KG1 (cell line): Measurements from ENCODE around the gene SLC5A12.
A peak's percentile ranks its signal among the peaks of the same experiment; 100 is the strongest.

ENCODE experiments used
- DNase-seq: peaks from one replicate; lab custom pipeline; 2025; lab: John Stamatoyannopoulos, UW

The SLC5A12 gene, protein sequence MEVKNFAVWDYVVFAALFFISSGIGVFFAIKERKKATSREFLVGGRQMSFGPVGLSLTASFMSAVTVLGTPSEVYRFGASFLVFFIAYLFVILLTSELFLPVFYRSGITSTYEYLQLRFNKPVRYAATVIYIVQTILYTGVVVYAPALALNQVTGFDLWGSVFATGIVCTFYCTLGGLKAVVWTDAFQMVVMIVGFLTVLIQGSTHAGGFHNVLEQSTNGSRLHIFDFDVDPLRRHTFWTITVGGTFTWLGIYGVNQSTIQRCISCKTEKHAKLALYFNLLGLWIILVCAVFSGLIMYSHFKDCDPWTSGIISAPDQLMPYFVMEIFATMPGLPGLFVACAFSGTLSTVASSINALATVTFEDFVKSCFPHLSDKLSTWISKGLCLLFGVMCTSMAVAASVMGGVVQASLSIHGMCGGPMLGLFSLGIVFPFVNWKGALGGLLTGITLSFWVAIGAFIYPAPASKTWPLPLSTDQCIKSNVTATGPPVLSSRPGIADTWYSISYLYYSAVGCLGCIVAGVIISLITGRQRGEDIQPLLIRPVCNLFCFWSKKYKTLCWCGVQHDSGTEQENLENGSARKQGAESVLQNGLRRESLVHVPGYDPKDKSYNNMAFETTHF

GRCh38 chr11:26721948-26722475 is at the start of gene SLC5A12:
SLC5A12 (minus strand) TSS chr11:26722060; CDS start chr11:26721714, 346 bp downstream.
- DNase-seq, result no peak

- DNase-seq, result no peak
Observed at GRCh38 chr11:26769027-26769426, 47.2 kb upstream of the SLC5A12 start.

- no peak for DNase-seq
Observed at GRCh38 chr11:26767060-26767459, 45.2 kb upstream of the SLC5A12 start.

DNA sequence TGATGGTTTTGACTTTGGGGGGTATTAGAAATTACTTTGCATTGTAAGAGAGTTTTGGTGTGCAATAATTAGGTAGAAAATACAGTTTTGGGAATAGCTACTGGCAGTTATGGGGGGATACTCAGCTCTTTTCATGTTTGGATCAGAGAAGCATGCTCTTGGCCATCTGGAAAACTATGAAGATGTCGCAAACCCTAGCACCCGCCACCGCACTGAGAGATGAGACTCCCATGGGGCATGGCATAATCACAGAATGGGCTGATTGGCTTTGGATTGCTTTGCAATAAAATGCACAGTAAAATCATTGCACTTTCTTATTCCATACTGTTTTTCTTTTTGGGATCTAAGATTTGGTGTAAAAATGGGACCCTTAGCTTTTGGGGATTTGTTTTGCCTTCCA is 43.5 kb upstream of the SLC5A12 start:
- no peak for DNase-seq

- DNase-seq, result no peak
Observed at GRCh38 chr11:26764825-26765224, 43.0 kb upstream of the SLC5A12 start.

- DNase-seq, result no peak
Observed at GRCh38 chr11:26764315-26764714, 42.5 kb upstream of the SLC5A12 start.

GRCh38 chr11:26762089-26762488 is 40.2 kb upstream of the SLC5A12 start:
- DNase-seq, result no peak

- no peak for DNase-seq
Observed at GRCh38 chr11:26761361-26761809, 39.5 kb upstream of the SLC5A12 start.

- DNase-seq, result no peak
Observed at GRCh38 chr11:26757995-26758394, 36.1 kb upstream of the SLC5A12 start.

- no peak for DNase-seq
Observed at GRCh38 chr11:26755762-26756161, 33.9 kb upstream of the SLC5A12 start.

GRCh38 chr11:26753723-26754504 is 32.1 kb upstream of the SLC5A12 start:
- DNase-seq, result peak; percentile 2

- no peak for DNase-seq
Observed at GRCh38 chr11:26749927-26750326, 28.1 kb upstream of the SLC5A12 start.

GRCh38 chr11:26743622-26744021 is 21.8 kb upstream of the SLC5A12 start:
- DNase-seq, result no peak

DNA sequence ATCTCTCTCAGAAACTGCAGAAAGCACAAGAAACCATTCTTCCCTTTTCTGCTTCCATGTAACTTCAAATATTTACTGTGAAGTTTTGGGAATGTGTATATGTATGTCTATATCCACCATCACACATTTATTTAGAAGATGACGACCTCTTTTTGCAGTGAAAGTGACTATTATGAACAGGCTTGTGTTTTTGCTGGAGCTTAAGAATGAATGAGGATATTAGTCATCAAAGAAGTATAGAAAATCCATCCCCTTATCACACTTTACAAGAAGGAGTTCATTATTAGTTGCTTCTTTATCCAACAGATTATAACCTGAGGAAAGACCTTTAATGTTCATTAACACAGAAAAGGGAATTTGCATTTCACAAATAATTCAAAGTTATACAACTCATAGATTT is 21.1 kb upstream of the SLC5A12 start:
- DNase-seq, result no peak

DNA sequence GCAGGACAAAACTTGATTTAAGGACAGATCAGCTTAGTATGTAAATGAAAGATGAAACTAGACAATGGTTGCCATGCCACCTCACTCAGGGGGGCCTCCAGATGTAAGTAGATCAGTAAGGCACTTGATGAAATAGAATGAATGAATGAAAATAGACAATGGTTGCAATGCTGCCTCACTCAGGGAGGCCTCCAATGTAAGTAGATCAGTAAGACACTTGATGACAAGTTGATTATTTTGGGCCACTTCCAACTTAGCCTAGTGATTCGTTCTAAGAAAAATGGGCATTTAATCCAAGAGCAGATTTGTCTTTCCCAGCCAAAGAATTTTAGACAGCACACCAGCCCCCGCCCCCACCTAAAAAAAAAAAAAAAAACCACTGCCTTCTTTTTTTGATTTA is 19.2 kb upstream of the SLC5A12 start:
- DNase-seq, result no peak

DNA sequence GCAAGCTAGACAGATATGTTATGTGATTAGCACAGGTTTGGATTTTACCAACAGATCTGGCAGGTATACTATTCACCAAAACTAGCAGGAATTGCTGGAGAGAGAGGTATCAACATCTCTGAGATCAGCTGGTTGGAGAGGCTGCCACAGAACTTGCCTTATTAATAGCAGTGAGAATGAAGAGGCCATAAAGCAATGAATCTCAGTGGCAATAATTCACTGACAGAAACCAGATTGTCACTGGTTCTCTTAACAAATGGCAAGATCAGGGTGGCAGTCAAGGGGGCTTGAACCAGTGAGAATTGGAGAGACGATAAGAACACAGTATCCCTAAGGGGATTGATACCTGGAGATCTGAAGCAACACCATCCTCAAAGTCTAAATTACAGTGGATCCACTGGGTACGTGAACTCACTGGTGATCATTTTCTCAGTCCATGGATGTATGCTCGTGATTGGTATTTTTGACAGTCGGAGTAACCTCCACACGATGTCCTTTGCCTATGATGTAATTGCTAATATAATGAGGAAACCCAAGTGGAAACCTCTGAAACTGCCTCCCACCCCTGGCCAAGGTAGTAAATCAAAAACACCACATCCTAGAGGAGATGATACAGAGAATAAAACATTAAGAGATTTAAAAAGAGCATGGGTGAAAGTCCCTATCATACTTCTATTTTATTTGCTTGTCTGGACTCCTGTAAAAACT is 17.7 kb upstream of the SLC5A12 start:
- DNase-seq, result no peak

DNA sequence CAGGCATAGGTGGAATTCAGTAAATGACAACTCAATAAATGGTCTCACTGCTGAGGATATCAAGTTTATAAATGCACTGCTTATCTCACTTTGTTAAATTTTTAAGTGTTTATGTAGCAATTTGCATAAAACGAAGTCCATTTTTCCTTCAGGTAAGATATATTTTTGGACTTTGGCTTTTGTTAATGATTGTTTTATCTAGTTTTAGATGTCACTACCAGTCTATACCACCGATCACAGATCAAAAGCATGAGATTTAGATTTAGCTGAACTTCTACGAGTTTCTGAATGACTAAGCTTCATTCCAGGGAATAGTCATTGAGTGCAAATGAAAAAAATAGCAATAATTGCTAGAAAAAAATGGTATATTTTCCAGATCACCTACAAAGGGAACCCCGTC is 12.8 kb upstream of the SLC5A12 start:
- no peak for DNase-seq

DNA sequence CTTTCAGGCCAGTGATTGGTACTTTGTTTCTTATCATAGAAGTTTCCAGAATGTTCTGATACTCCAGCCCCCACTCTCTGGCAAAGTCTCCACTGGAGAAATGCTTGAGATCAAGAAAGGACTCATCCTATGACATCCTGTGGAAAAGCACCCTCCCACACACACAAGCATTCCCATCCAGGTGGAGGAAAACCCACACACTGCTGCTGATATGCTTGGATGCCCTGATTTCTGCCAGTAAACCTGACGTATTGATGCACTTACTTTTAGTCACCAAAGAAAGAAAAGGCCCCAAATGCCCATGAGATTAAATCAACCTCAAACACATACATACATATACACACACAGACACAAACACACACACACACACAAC is 9.2 kb upstream of the SLC5A12 start:
- no peak for DNase-seq

DNA sequence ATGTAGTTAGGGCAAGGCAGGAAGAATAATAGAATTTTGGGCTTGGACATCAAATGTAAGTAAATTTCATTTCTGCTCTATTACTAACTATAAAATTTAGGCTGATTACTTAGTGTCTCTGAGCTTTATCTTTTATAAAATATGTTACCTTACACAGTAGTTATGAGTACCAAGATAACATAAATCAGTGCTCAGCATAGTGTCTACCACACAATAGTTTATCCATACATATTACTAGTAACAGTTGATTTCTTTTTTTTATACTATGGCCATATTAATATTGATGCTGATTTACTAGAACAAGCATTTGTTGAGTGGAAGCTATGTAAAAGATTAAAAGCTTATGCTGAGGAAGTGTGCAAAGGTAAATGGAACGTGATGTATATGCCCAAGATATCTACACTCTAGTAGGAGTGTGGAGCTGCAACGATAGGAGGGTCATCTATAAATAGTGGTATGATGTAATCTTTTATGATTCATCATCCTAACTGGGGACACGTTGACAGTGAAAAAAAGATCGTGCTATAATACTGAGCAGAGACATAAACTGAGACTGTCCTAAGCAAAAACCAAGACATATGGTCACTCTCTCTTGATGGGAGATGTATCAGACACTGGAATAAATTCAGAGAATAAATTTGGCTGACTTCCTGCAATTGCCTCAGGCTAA is 8.7 kb upstream of the SLC5A12 start:
- no peak for DNase-seq

DNA sequence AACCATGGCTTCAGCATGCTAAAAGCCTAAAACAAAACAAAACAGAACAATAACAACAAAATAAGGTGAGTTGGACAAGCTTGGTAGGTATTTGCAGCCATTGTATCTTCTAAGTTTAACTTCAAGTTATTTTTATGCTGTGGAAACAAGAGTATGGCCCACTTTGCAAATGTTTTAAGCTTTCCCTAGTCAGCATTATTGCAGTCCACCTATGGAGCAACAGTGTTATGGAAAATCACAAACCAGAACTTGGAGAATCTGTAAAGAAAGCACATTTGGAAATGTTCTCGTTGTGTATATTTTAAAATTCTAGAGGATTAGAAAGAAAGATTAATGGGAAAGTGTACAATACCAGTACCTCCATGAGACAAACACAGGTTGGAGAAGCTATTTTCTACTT is 7.4 kb upstream of the SLC5A12 start:
- no peak for DNase-seq

DNA sequence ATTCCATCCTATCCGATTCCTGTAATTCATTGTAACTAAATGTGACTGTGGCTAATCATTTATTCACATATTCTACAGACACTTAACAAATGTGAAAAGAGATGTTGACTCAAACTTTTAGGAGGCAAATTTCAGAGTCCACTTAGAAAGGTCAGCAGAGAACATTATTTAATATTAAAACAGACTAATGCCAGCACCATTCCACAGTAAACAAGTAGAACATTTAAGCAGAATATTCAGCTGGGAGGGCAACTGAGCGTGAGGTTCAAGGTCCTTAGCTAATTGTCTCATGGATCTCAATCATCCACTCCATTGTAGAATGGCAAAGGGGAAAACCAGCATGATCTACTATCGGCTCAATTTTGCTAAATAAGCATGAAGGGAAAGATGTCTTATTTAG is 5.1 kb upstream of the SLC5A12 start:
- DNase-seq, result no peak
